Stomach (tissue), 4 donors: Measurements from ENCODE around the gene MARK1.

ENCODE experiments used
- EP300 ChIP-seq: sonication (generic); formaldehyde crosslinking; IDR thresholded peaks from one replicate; pipeline ENCODE4 v1.6.1; 2017; ENCODE audit warnings: antibody characterized with exemption
- POLR2AphosphoS5 ChIP-seq, 3 donors: sonication (generic); formaldehyde crosslinking; IDR thresholded peaks; one replicate each; pipeline ENCODE4 v1.6.1; 2016; ENCODE audit warnings: antibody characterized with exemption in 3 of 3

DNA sequence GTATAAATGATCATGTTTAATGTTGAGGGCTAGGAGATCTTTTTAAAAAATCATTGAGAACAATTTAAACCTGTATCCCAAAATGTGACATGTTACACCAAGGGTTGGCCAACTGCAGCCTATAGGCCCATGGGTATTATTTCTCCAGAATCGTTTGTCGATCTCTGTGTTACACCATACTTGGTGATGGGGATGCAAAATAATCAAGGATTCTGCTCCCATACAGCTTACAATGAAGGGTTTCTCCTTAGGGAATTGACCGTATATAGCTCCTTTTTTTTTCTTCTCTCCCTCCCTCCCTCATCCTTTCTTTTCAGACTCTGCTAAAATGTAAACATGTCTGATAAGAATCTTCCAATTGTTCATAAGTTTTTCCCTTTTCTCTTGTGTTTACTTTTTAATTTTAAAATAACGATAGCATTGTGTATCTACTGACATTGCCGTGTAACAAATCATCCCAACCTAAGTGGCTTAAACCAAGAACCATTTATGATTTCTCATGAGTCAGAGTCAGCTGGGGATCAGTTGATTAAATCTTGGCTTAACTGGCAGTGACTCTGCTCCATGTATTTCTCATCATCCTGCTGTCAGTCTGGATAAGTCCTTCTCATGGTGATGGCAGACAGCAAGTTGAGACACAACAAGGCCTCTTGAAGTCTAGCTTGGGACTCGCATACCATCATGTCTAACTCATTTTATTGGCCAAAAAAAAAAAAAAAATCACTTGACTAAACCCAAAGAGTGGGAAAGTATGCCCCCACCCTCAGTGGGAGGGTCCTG, 48.0 kb downstream of the MARK1 start:
- TF ChIP-seq POLR2AphosphoS5 (IDR thresholded peaks at IDR 0.05), result no peak
- no peak for TF ChIP-seq EP300
